ENCODE measurements around the gene GDPD5.
A peak's percentile ranks its signal among the peaks of the same experiment; 100 is the strongest.

Gene GDPD5

GRCh38 chr11:75553889-75554257 lies 28.1 kb upstream of the GDPD5 start:
- peak overlapping the region in 6 of 11 experiments; percentile 6 to 66 (median 49); a peak in 8 of 22 replicates for H3K9ac ChIP-seq

GRCh38 chr11:75553182-75553581 lies 27.4 kb upstream of the GDPD5 start:
- peak overlapping the region in 1 of 11 experiments; percentile 71; a peak in 1 of 22 replicates for H3K27ac ChIP-seq
- H3K9ac ChIP-seq: no peak overlapping the region
- H3K4me1 ChIP-seq: peaks cover 15 to 45% (median 30%) of the 10 kb centered on the region in 10 experiments
- H4K20me1 ChIP-seq: no peaks in the 10 kb centered on the region
- no peak for TF ChIP-seq Cebpa-rat (IDR thresholded peaks at IDR 0.05)
- H3K4me3 ChIP-seq: no peak overlapping the region
- H3K9me3 ChIP-seq (replicated peaks in 1 of 11): peaks cover 0 to 7% (median 0%) of the 10 kb centered on the region in 11 experiments; a peak in 2 of 22 replicates
- no peaks in the 10 kb centered on the region for H3K36me3 ChIP-seq
- H3K27me3 ChIP-seq: no peaks in the 10 kb centered on the region
- H3K4me2 ChIP-seq: no peak overlapping the region

More at GRCh38 chr11:75553889-75554257, 28.1 kb upstream of the GDPD5 start:
- H3K4me2 ChIP-seq: peak overlapping the region; percentile 23 to 74 (median 57)
- peak overlapping the region in 7 of 11 experiments; percentile 23 to 71 (median 59); a peak in 10 of 22 replicates for H3K27ac ChIP-seq
- H3K9me3 ChIP-seq (replicated peaks in 1 of 11): peaks cover 0 to 6% (median 0%) of the 10 kb centered on the region in 11 experiments; a peak in 2 of 22 replicates
- peaks cover 15 to 45% (median 30%) of the 10 kb centered on the region in 10 experiments for H3K4me1 ChIP-seq
- no peaks in the 10 kb centered on the region for H4K20me1 ChIP-seq
- no peaks in the 10 kb centered on the region for H3K27me3 ChIP-seq
- H3K4me3 ChIP-seq: no peak overlapping the region
- no peaks in the 10 kb centered on the region for H3K36me3 ChIP-seq
- no peak for TF ChIP-seq Cebpa-rat (IDR thresholded peaks at IDR 0.05)

GRCh38 chr11:75549370-75549958 lies 23.7 kb upstream of the GDPD5 start:
- TF ChIP-seq Cebpa-rat (IDR thresholded peaks at IDR 0.05): no peak
- H4K20me1 ChIP-seq: no peaks in the 10 kb centered on the region

GRCh38 chr11:75548595-75549272 lies 23.0 kb upstream of the GDPD5 start:
- Histone ChIP-seq H3K4me2 (no peak overlapping the region), H3K27me3 (no peaks in the 10 kb centered on the region), H3K9ac (no peak overlapping the region), H3K27ac (no peak overlapping the region), H3K9me3 (replicated peaks in 1 of 11) (peaks cover 0 to 7% (median 0%) of the 10 kb centered on the region in 11 experiments; a peak in 2 of 22 replicates), H3K4me1 (peaks cover 6 to 29% (median 20%) of the 10 kb centered on the region in 10 experiments; a peak in 19 of 20 replicates), H4K20me1 (no peaks in the 10 kb centered on the region), H3K4me3 (no peak overlapping the region), H3K36me3 (no peaks in the 10 kb centered on the region)
- TF ChIP-seq Cebpa-rat (IDR thresholded peaks at IDR 0.05): no peak

More at GRCh38 chr11:75549370-75549958, 23.7 kb upstream of the GDPD5 start:
- H3K9me3 ChIP-seq (replicated peaks in 1 of 11): peaks cover 0 to 7% (median 0%) of the 10 kb centered on the region in 11 experiments; a peak in 2 of 22 replicates
- no peak overlapping the region for H3K27ac ChIP-seq
- H3K4me1 ChIP-seq: peaks cover 11 to 36% (median 27%) of the 10 kb centered on the region in 10 experiments
- H3K36me3 ChIP-seq: no peaks in the 10 kb centered on the region
- peak overlapping the region in 4 of 11 experiments; percentile 3 to 59 (median 39); a peak in 2 of 22 replicates for H3K4me2 ChIP-seq
- H3K4me3 ChIP-seq: no peak overlapping the region
- H3K9ac ChIP-seq: no peak overlapping the region
- no peaks in the 10 kb centered on the region for H3K27me3 ChIP-seq

GRCh38 chr11:75547617-75548058 lies 21.9 kb upstream of the GDPD5 start:
- Histone ChIP-seq H3K27ac (no peak overlapping the region), H3K27me3 (no peaks in the 10 kb centered on the region), H3K9me3 (replicated peaks in 1 of 11) (peaks cover 0 to 7% (median 0%) of the 10 kb centered on the region in 11 experiments; a peak in 2 of 22 replicates), H4K20me1 (no peaks in the 10 kb centered on the region), H3K36me3 (no peaks in the 10 kb centered on the region), H3K4me1 (peaks cover 6 to 23% (median 18%) of the 10 kb centered on the region in 10 experiments; a peak in 19 of 20 replicates), H3K9ac (0 out of 22 replicates have a peak overlapping the region, but pooled peaks of 1 of the 11 experiments have one; percentile 32), H3K4me3 (no peak overlapping the region), H3K4me2 (no peak overlapping the region; a peak in 1 of 22 replicates)
- TF ChIP-seq Cebpa-rat (IDR thresholded peaks at IDR 0.05): no peak

GRCh38 chr11:75547177-75547576 lies 21.4 kb upstream of the GDPD5 start:
- H3K9me3 ChIP-seq (replicated peaks in 1 of 11): peaks cover 0 to 7% (median 0%) of the 10 kb centered on the region in 11 experiments; a peak in 2 of 22 replicates
- H3K4me1 ChIP-seq: peaks cover 6 to 23% (median 18%) of the 10 kb centered on the region in 10 experiments; a peak in 19 of 20 replicates
- no peak overlapping the region for H3K4me3 ChIP-seq
- H3K4me2 ChIP-seq: no peak overlapping the region
- peak overlapping the region in 2 of 11 experiments; percentile 1 to 18; a peak in 1 of 22 replicates for H3K9ac ChIP-seq
- no peaks in the 10 kb centered on the region for H3K36me3 ChIP-seq
- H3K27me3 ChIP-seq: no peaks in the 10 kb centered on the region
- no peak overlapping the region for H3K27ac ChIP-seq
- peak in 5 of 11 experiments; percentile 13 to 64 (median 41); a peak in 5 of 22 replicates for TF ChIP-seq Cebpa-rat (IDR thresholded peaks at IDR 0.05)
- no peaks in the 10 kb centered on the region for H4K20me1 ChIP-seq

GRCh38 chr11:75543806-75544205 lies 18.1 kb upstream of the GDPD5 start:
- no peaks in the 10 kb centered on the region for H3K27me3 ChIP-seq

GRCh38 chr11:75542088-75542438 lies 16.3 kb upstream of the GDPD5 start:
- Histone ChIP-seq H3K4me3 (no peak overlapping the region), H3K4me2 (no peak overlapping the region), H3K36me3 (no peaks in the 10 kb centered on the region), H3K9ac (no peak overlapping the region), H3K9me3 (replicated peaks in 1 of 11) (no peaks in the 10 kb centered on the region), H3K4me1 (peaks cover 10 to 27% (median 23%) of the 10 kb centered on the region in 10 experiments), H3K27me3 (no peaks in the 10 kb centered on the region), H4K20me1 (no peaks in the 10 kb centered on the region), H3K27ac (no peak overlapping the region)
- no peak for TF ChIP-seq Cebpa-rat (IDR thresholded peaks at IDR 0.05)

More at GRCh38 chr11:75543806-75544205, 18.1 kb upstream of the GDPD5 start:
- H3K4me3 ChIP-seq: no peak overlapping the region
- peaks cover 0 to 17% (median 10%) of the 10 kb centered on the region in 10 experiments; a peak in 15 of 20 replicates for H3K4me1 ChIP-seq
- H3K9ac ChIP-seq: no peak overlapping the region
- no peak overlapping the region for H3K27ac ChIP-seq
- no peaks in the 10 kb centered on the region for H3K36me3 ChIP-seq
- H4K20me1 ChIP-seq: no peaks in the 10 kb centered on the region
- H3K9me3 ChIP-seq (replicated peaks in 1 of 11): peaks cover 0 to under 1% (median 0%) of the 10 kb centered on the region in 11 experiments; a peak in 1 of 22 replicates
- H3K4me2 ChIP-seq: no peak overlapping the region
- TF ChIP-seq Cebpa-rat (IDR thresholded peaks at IDR 0.05): no peak
